ENCODE measurements around the gene VPS8. TPM values are rescaled to one million over a fixed set of nuclear protein-coding genes. Genes with fewer than 3 reads are reported as not detected.

The VPS8 gene
- total RNA-seq, 1 experiment from 2014 or later = 72.3 TPM

- Histone ChIP-seq H3K27ac (ENCODE audit: low read length) (no peak overlapping the region), H3K27me3 (ENCODE audit: control insufficient read depth, insufficient read depth, low read length) (peaks cover 2% of the 10 kb centered on the region; the same call in 1 of the 2 replicates), H3K4me3 (ENCODE audit: low read depth in 2 of 2, low read length in 2 of 2) (no peak overlapping the region), H3K36me3 (ENCODE audit: control insufficient read depth, insufficient read depth, low read length) (no peaks in the 10 kb centered on the region), H3K9me3 (ENCODE audit: control insufficient read depth, insufficient read depth, low read depth, low read length) (no peaks in the 10 kb centered on the region), H3K4me1 (ENCODE audit: control insufficient read depth, insufficient read depth, low read length) (no peaks in the 10 kb centered on the region)
- intact Hi-C loops (cut with micrococcal nuclease; ENCODE audit: unreplicated experiment) (no loop called here), in situ Hi-C loops (cut with HindIII; ENCODE audit: low pct_unique_long_range_greater_than_20kb, low sequenced_read_pairs) (no loop called here)
- DNase-seq (ENCODE audit: low read depth, low spot score) = no peak
- no TSS peak for BruUV-seq (replicated peaks)
- no peak for ATAC-seq
- no peak for TF ChIP-seq SIN3A (IDR thresholded peaks at IDR 0.05; ENCODE audit: borderline replicate concordance, insufficient read depth, low read depth, low read length)
- TF ChIP-seq TCF7L2 (IDR thresholded peaks at IDR 0.05; ENCODE audit: low read depth, low read length) = no peak
- TF ChIP-seq REST (IDR thresholded peaks at IDR 0.05; ENCODE audit: insufficient read depth in 1 of 2, low read depth in 2 of 2, low read length in 1 of 2) = no peak
- no peak for TF ChIP-seq POLR2AphosphoS5 (IDR thresholded peaks at IDR 0.05; ENCODE audit: low read depth, low read length)
- no peak for TF ChIP-seq CTCF (IDR thresholded peaks at IDR 0.05)
- ChIA-PET POLR2A (no interaction called here), CTCF (interaction anchor here (0.7 kb wide), 1 partner anchor 211 kb away, joined by 3 read pairs; the partner anchor contains the start of gene EPHB3)
These were observed 39.2 kb upstream of the VPS8 start for GRCh38 chr3:184772667-184773272.

- DNase-seq (ENCODE audit: low read depth, low spot score) = no peak
- peaks cover 2% of the 10 kb centered on the region; the same call in 1 of the 2 replicates for H3K27me3 ChIP-seq (ENCODE audit: control insufficient read depth, insufficient read depth, low read length)
- in situ Hi-C loops (cut with HindIII; ENCODE audit: low pct_unique_long_range_greater_than_20kb, low sequenced_read_pairs) = no loop called here
These were observed 38.4 kb upstream of the VPS8 start for GRCh38 chr3:184773283-184774186.

More at GRCh38 chr3:184773283-184774186, 38.4 kb upstream of the VPS8 start:
- Histone ChIP-seq H3K4me1 (ENCODE audit: control insufficient read depth, insufficient read depth, low read length) (no peaks in the 10 kb centered on the region), H3K4me3 (ENCODE audit: low read depth in 2 of 2, low read length in 2 of 2) (no peak overlapping the region), H3K36me3 (ENCODE audit: control insufficient read depth, insufficient read depth, low read length) (no peaks in the 10 kb centered on the region), H3K9me3 (ENCODE audit: control insufficient read depth, insufficient read depth, low read depth, low read length) (no peaks in the 10 kb centered on the region), H3K27ac (ENCODE audit: low read length) (no peak overlapping the region)
- TF ChIP-seq TCF7L2 (IDR thresholded peaks at IDR 0.05; ENCODE audit: low read depth, low read length) (no peak), POLR2AphosphoS5 (IDR thresholded peaks at IDR 0.05; ENCODE audit: low read depth, low read length) (no peak), SIN3A (IDR thresholded peaks at IDR 0.05; ENCODE audit: borderline replicate concordance, insufficient read depth, low read depth, low read length) (no peak), REST (IDR thresholded peaks at IDR 0.05; ENCODE audit: insufficient read depth in 1 of 2, low read depth in 2 of 2, low read length in 1 of 2) (no peak), CTCF (IDR thresholded peaks at IDR 0.05) (no peak)
- BruUV-seq (replicated peaks) = no TSS peak
- intact Hi-C loops (cut with micrococcal nuclease; ENCODE audit: unreplicated experiment) = no loop called here
- POLR2A ChIA-PET = interaction anchor here (0.6 kb wide), 1 partner anchor 208 kb away, joined by 5 read pairs; no protein-coding TSS in a partner anchor
- CTCF ChIA-PET = interaction anchor here (0.7 kb wide), 2 partner anchors 212 to 301 kb away, joined by 3 to 5 read pairs; partner anchors contain the start of gene EPHB3
- no peak for ATAC-seq

Measured in Panc1 (cell line).